ENCODE results near the gene LTB4R. TPM values are rescaled to one million over a fixed set of nuclear protein-coding genes. Genes with fewer than 3 reads are reported as not detected.
"Not testable (repeated sequence)": the region's sequence is repeated elsewhere in the genome, so short reads cannot be mapped to it uniquely, and the experiment has no call there.

The LTB4R gene
- total RNA-seq, 1 experiment from 2014 or later = 5.0 TPM

DNA sequence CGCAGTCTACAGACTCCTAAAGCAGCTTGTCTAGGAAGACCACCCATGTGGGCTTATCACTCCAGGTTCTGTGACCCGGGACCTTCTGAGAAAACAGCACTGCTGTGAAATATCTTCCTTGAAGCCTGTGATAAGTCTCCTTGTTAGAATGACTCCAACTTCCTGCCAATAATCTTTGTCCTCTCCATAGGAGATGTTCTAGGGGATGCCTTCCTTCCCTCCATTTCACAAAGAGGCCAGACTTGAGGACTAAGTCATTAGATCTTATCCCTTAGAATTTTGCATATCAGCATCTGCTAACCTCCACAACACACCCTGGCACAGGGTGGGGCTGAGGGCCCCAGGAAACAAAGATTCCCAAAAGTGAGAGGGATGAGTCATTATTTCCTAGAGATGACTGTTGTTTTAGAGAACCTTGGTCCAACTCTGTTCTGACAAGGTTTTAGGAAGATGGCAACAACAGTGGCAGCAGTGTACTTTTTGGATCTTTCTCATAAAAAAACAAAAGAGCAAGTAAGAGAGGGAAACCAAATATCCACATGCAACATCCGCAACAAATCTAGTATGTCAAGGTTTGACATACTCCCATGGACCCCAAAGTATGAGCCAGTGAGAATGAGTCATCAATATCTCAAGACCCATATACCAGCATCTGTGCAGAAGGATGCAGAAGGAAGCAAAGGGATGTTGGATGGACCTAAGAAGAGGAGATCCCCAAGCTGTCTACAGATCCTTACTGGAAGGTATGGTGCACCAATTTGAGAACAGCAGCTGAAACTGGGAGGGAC lies 6.0 kb downstream of the LTB4R start:
- no peak for DNase-seq
- Histone ChIP-seq H3K36me3 (replicated peaks; ENCODE audit: control insufficient read depth, insufficient read depth, low read length) (no peaks in the 10 kb centered on the region), H3K27me3 (ENCODE audit: control insufficient read depth, insufficient read depth, low read length) (peaks cover 18% of the 10 kb centered on the region), H3K4me3 (ENCODE audit: insufficient read depth, low read depth, low read length) (no peak overlapping the region)

DNA sequence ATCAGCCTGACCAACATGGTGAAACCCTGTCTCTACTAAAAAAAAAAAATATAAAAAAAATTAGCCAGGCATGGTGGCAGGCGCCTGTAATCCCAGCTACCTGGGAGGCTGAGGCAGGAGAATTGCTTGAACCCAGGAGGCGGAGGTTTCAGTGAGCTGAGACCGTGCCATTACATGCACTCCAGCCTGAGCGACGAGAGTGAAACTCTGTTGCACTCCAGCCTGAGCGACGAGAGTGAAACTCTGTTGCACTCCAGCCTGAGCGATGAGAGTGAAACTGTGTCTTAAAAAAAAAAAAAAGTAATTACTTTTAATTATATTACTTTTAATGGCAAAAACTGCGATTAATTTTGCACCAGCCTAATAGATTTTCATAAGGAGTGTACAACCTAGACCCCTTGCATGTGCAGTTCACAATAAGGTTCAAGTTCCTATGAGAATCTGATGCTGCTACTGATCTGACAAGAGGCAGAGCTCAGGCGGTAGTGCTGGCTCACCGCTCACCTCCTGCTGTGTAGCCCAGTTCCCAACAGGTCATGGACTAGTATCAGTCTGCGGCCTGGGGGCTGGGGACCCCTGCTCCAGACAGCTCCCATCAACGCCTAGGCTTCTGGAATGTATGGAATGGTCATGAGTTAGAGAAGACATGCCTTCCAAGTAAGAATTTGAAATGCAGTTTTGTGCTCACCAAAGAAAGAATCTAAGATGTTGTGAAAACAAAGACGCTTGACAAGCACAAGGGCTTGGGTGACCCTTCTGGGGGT lies 10.1 kb downstream of the LTB4R start:
- peaks cover 25% of the 10 kb centered on the region for H3K27me3 ChIP-seq (ENCODE audit: control insufficient read depth, insufficient read depth, low read length)
- DNase-seq = no peak
- no peaks in the 10 kb centered on the region for H3K36me3 ChIP-seq (replicated peaks; ENCODE audit: control insufficient read depth, insufficient read depth, low read length)
- H3K4me3 ChIP-seq (ENCODE audit: insufficient read depth, low read depth, low read length) = no peak overlapping the region

DNA sequence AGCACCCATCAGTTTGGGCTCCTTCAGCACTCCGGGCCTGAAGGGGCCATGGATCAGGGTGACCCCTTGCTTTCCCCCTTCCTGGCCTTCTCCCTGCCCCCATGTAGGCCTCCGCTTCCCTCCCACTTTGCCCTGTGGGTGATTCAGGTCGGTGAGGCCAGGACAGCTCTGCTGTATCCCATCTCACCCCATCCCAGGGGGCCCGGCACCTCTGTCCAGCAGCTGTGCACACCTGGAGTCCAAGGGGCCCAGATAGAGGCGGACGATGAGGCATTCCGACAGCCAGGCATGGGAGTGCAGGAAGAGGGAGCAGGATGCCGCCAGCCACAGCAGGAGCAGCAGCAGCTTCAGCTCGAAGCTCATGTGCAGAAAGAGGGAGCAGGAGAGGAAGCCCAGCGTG lies 11.4 kb downstream of the LTB4R start:
- DNase-seq = no peak
- no peaks in the 10 kb centered on the region for H3K36me3 ChIP-seq (replicated peaks; ENCODE audit: control insufficient read depth, insufficient read depth, low read length)
- H3K4me3 ChIP-seq (ENCODE audit: insufficient read depth, low read depth, low read length) = no peak overlapping the region
- H3K27me3 ChIP-seq (ENCODE audit: control insufficient read depth, insufficient read depth, low read length) = peaks cover 20% of the 10 kb centered on the region

DNA sequence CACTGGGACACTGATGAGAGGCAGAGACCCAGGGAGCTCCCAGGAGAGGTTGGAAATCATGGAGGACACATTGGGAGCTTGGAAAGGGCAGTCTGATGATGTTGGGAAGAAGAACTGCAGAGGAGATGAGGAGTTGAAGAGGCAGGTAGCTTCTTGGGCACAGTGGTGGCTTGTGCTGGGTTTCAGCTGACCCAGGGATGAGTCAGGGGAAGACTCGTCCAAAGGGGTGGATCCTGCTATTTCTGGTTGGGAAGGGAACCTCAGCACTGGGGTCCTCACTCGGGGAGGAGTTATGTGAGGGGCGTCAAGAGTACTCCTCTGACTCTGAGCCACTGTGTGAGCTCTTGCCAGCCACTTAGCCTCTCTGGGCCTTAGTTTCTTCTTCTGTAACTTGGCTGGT lies 12.0 kb downstream of the LTB4R start:
- H3K36me3 ChIP-seq (replicated peaks; ENCODE audit: control insufficient read depth, insufficient read depth, low read length) = no peaks in the 10 kb centered on the region
- DNase-seq = no peak
- H3K27me3 ChIP-seq (ENCODE audit: control insufficient read depth, insufficient read depth, low read length) = peaks cover 18% of the 10 kb centered on the region
- no peak overlapping the region for H3K4me3 ChIP-seq (ENCODE audit: insufficient read depth, low read depth, low read length)

DNA sequence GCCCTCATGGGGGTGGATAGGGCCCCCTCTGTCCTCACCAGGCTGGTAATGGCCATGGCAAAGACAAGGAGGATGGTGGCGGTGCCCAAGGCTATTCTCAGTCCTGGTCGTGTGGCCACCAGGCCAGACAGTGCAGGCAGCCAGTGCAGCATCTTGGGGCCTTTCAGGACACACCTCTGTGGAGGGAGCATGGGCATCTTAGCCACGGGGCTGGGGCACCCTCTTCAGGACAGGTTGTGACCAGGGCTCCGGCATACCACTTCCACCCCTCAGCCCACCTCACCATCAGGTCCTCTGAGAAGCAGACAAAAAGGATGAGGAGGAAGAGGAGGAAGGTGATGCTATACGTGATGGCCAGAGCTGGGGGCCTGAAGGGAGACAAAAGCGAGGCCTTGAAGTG lies 12.7 kb downstream of the LTB4R start:
- Histone ChIP-seq H3K27me3 (ENCODE audit: control insufficient read depth, insufficient read depth, low read length) (peaks cover 16% of the 10 kb centered on the region), H3K36me3 (replicated peaks; ENCODE audit: control insufficient read depth, insufficient read depth, low read length) (no peaks in the 10 kb centered on the region), H3K4me3 (ENCODE audit: insufficient read depth, low read depth, low read length) (no peak overlapping the region)
- no peak for DNase-seq

DNA sequence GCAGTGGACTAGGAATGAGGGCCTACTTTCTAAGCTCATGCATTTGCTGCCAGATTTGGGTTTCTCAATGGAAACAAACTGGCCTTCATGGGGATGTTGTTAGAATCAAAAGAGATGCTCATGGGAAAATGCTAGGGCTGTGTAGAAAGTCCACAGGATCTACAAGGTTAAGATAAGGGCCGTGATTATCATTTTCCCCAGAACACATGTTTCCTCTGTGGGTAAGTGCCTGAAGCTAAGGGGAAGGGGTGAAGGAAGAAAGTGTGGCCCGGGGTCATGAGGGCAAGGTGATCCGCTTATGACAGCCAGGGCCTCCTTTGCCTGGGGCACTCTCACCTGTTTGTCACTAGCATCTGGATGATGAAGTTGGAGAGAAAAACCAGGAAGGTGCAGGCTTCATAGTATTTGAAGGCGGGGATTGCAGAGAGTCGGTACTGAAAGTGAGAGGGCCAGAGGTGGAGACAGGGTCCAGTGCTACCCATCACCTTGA lies 13.8 kb downstream of the LTB4R start:
- no peaks in the 10 kb centered on the region for H3K36me3 ChIP-seq (replicated peaks; ENCODE audit: control insufficient read depth, insufficient read depth, low read length)
- H3K27me3 ChIP-seq (ENCODE audit: control insufficient read depth, insufficient read depth, low read length) = peaks cover 17% of the 10 kb centered on the region
- DNase-seq = no peak
- no peak overlapping the region for H3K4me3 ChIP-seq (ENCODE audit: insufficient read depth, low read depth, low read length)

DNA sequence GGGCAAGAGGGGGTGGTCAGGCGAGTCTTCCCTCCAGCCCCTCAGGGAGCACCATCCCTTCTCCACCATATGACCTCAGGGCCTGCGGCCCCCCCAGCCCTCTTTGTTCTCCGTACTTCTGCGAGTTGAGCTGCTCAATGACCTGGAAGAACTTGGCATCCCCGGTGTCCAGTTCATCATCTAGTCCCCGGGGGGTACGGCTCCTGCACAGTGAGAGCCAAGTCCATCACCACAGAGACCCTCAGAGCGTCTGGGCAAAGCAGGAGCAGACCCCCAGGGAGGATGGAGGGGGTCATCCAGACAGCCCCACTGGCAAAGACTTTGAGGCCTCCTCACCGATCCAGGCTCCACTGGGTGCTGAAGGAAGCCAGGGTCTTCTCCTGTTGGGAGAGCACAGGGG lies 14.7 kb downstream of the LTB4R start:
- Histone ChIP-seq H3K27me3 (ENCODE audit: control insufficient read depth, insufficient read depth, low read length) (peaks cover 24% of the 10 kb centered on the region), H3K4me3 (ENCODE audit: insufficient read depth, low read depth, low read length) (no peak overlapping the region), H3K36me3 (replicated peaks; ENCODE audit: control insufficient read depth, insufficient read depth, low read length) (no peaks in the 10 kb centered on the region)
- no peak for DNase-seq

DNA sequence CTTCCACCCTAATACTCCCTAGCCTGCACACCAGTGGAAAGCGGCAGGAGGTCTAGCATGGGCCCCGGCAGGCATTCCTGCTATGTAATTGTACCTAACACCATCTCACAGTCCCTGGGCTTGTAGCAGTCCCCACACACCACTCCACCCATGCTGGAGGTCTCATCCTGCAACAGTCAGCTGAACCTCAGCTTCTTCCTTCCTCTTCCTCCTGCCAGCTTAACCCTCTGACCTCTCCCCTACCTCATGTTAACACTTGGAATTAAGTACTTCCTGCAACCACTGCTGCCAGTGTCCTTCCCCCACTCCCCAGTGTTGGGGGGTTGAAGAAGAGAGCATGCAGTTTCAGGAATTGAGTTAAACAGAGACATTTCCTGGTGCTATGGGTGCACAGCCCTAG lies 16.0 kb downstream of the LTB4R start:
- peaks cover 35% of the 10 kb centered on the region for H3K27me3 ChIP-seq (ENCODE audit: control insufficient read depth, insufficient read depth, low read length)
- H3K4me3 ChIP-seq (ENCODE audit: insufficient read depth, low read depth, low read length) = no peak overlapping the region
- no peaks in the 10 kb centered on the region for H3K36me3 ChIP-seq (replicated peaks; ENCODE audit: control insufficient read depth, insufficient read depth, low read length)
- no peak for DNase-seq

DNA sequence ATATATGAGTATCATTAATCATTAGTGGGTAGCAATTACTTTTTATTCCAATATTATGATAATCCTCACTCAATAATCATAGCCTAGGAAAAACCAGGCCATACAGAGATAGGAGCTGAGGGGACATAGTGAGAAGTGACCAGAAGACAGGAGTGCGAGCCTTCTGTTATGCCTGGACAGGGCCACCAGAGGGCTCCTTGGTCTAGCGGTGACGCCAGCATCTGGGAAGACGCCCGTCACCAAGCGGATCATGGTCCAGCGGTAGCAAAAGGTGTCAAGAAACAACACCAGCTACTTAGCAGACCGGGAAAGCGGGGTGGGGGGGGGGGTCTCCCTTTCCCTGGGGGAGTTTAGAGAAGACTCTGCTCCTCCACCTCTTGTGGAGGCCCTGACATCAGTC lies 16.6 kb downstream of the LTB4R start:
- DNase-seq; H3K36me3 ChIP-seq (replicated peaks; ENCODE audit: control insufficient read depth, insufficient read depth, low read length); H3K4me3 ChIP-seq (ENCODE audit: insufficient read depth, low read depth, low read length): not testable (repeated sequence)
- peaks cover 40% of the 10 kb centered on the region for H3K27me3 ChIP-seq (ENCODE audit: control insufficient read depth, insufficient read depth, low read length)

DNA sequence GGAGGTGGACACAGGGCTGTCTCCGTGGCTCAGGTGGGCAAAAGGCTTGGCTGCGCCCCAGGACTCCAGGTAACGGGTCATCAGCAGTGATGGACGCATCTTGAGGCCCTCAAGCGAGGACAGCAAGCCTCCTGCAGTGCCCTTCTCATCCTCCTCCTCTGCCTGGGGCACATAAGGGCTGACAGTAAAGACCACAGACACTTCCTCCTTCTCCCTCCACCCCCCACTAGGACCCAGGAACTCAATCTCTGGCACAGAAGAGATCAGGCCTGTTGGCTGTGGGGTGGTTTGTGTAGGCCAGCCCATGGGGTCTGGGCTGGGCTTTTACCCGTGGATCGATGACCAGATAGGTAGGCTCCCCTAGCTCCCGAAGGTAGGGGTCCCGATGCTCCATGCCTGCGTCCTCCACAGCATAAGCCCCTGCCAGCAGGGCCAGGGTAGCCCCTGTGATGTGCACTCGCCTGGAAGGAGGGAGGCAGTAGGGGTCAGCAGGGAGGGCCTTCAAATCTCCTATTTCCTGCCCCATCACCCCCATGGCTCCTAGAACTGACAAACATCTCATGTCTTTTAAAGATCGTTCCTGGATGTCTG lies 17.9 kb downstream of the LTB4R start:
- peaks cover 47% of the 10 kb centered on the region for H3K27me3 ChIP-seq (ENCODE audit: control insufficient read depth, insufficient read depth, low read length)
- no peak for DNase-seq
- no peaks in the 10 kb centered on the region for H3K36me3 ChIP-seq (replicated peaks; ENCODE audit: control insufficient read depth, insufficient read depth, low read length)
- no peak overlapping the region for H3K4me3 ChIP-seq (ENCODE audit: insufficient read depth, low read depth, low read length)

DNA sequence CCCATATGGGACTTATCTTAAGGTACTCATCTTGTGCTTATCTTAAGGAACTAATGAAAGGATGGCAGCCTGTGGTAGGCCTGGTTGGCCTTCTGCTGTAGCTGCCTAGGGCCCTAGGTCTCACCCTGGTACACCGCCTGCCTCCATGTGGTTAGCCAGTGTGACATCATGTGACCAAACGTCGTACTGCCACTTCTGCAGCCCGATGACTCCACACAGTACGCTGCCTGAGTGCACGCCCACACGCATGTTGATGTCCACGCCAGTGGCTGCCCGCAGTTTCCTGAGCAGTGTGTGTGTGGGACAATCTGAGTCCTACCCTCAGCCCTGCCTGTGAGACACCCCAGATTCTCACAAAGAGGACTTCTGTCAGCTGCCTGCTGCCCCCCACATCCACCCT lies 18.4 kb downstream of the LTB4R start:
- no peak for DNase-seq
- peaks cover 52% of the 10 kb centered on the region for H3K27me3 ChIP-seq (ENCODE audit: control insufficient read depth, insufficient read depth, low read length)

DNA sequence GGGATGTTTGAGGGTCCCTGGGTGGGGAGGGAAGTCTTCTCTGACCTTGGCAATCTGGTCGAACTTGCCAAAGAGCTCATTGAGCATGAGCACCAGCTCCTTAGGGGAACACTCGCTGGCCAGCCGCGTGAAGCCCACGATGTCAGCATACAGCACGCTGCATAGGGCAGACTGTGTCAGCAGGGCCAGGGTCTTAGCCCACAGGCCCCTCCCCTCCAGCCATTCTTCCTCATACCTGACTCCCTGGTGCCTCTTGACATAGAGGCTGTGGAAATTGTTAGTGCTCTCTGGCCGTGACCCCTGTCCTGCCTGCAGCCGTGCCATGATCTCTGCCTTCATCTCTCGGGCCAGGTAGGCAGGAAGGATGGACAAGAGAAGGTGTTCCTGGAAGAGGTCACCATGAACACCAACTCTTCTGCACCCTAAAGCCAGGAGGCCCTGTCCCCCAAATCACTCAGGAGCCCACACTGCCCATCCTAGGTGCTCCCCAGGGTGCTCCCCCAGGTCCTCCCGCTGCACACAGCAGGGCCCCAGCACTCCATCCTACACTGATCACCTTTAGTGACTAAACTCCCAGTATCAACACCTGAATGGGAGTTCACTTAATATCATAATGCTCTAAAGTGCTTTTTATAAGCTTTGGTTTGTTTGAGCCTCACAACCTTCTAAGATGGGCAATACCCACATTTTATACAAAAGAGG lies 19.8 kb downstream of the LTB4R start:
- Histone ChIP-seq H3K27me3 (ENCODE audit: control insufficient read depth, insufficient read depth, low read length) (peaks cover 65% of the 10 kb centered on the region), H3K4me3 (ENCODE audit: insufficient read depth, low read depth, low read length) (no peak overlapping the region), H3K36me3 (replicated peaks; ENCODE audit: control insufficient read depth, insufficient read depth, low read length) (no peaks in the 10 kb centered on the region)
- DNase-seq = no peak

More for the DNA sequence above, 18.4 kb downstream of the LTB4R start:
- Histone ChIP-seq H3K4me3 (ENCODE audit: insufficient read depth, low read depth, low read length) (no peak overlapping the region), H3K36me3 (replicated peaks; ENCODE audit: control insufficient read depth, insufficient read depth, low read length) (no peaks in the 10 kb centered on the region)

DNA sequence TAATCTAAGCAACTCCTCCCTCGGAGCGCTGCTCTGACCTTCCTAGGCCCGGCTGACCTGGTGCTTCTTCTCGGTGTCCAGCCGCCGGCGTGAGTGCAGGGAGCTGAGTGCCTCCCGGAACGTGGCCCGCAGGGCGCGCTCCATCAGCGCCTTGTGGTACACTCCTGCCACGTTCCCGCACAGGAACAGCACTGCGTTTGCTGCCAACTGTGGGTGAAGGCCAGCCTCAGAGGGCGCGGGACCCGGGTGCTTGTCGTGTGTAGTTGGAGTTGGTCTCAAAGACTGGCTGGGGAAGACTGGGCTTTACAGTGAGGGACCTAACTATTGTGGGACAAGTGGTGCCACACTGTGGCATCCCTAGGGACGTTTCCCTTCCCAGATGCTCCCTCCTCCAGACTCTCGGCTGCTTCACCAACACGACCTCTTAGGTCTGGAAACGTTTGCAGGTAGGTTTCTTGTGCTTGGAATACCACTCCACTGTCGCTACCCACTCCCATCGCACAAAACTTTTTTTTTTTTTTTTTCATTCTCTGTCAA lies 20.5 kb downstream of the LTB4R start:
- Histone ChIP-seq H3K4me3 (ENCODE audit: insufficient read depth, low read depth, low read length) (peak overlapping the region; percentile 45; the same call in 1 of the 2 replicates), H3K27me3 (ENCODE audit: control insufficient read depth, insufficient read depth, low read length) (peaks cover 72% of the 10 kb centered on the region), H3K36me3 (replicated peaks; ENCODE audit: control insufficient read depth, insufficient read depth, low read length) (no peaks in the 10 kb centered on the region)
- DNase-seq = peak; percentile 57
